OCI-LY7 (cell line): Measurements from ENCODE around the gene FRMPD4. TPM values are rescaled to one million over a fixed set of nuclear protein-coding genes. Genes with fewer than 3 reads are reported as not detected.

Source experiments
- Bru-seq: library from RNA; stranded (reverse); fragments of 400-500 nt; gene quantifications from one replicate; lab custom pipeline; 2021; lab: Mats Ljungman, UMichigan
- BruChase-seq, 2 experiments: library from RNA; stranded (reverse); fragments of 400-500 nt; gene quantifications; one replicate each; lab custom pipeline; 2021; lab: Mats Ljungman, UMichigan
- BruUV-seq: library from RNA; stranded (reverse); fragments of 400-500 nt; replicated peaks from 2 replicates; lab custom pipeline; 2021; lab: Mats Ljungman, UMichigan
- CTCF ChIA-PET: fragments of 300-600 bp; sonication (Branson Sonifier 250); formaldehyde crosslinking; loops from one replicate; lab custom pipeline; 2022; ENCODE audit warnings: antibody characterized with exemption; ENCODE audit not compliant: unreplicated experiment; lab: Charles Lee
- POLR2A ChIA-PET: fragments of 300-600 bp; sonication (Branson Sonifier 250); formaldehyde crosslinking; loops from one replicate; lab custom pipeline; 2022; ENCODE audit warnings: antibody characterized with exemption; lab: Charles Lee
- DNase-seq: peaks from one replicate; pipeline ENCODE4 v3.0.0-alpha.2; 2015; ENCODE audit warnings: low spot score
- H2AFZ ChIP-seq: fragments of 200-600 bp; sonication (generic), shearing (Covaris generic); 2 replicates; pipeline ENCODE4 v1.6.1; 2014; ENCODE audit warnings: mild to moderate bottlenecking, antibody characterized with exemption, low read length, moderate library complexity
- H3K27ac ChIP-seq: fragments of 200-600 bp; sonication (generic); 2 replicates; pipeline ENCODE4 v1.5.1; 2014; ENCODE audit warnings: mixed run types, low read depth, mild to moderate bottlenecking, moderate library complexity, low read length, inconsistent platforms; ENCODE audit not compliant: poor library complexity, severe bottlenecking
- H3K36me3 ChIP-seq: fragments of 200-600 bp; sonication (generic); 2 replicates; pipeline ENCODE4 v1.6.1; 2014; ENCODE audit warnings: mild to moderate bottlenecking, antibody characterized with exemption, low read length, moderate library complexity, mixed read lengths; ENCODE audit not compliant: insufficient read depth
- H3K4me1 ChIP-seq: fragments of 200-600 bp; sonication (generic); 2 replicates; pipeline ENCODE4 v1.5.1; 2014; ENCODE audit warnings: mild to moderate bottlenecking, low read length; ENCODE audit not compliant: insufficient read depth, poor library complexity, severe bottlenecking
- H3K4me2 ChIP-seq: fragments of 200-600 bp; sonication (generic); 2 replicates; pipeline ENCODE4 v1.6.1; 2014; ENCODE audit warnings: mild to moderate bottlenecking, low read length
- H3K4me3 ChIP-seq: fragments of 200-600 bp; sonication (generic); 2 replicates; pipeline ENCODE4 v1.5.1; 2014; ENCODE audit warnings: mild to moderate bottlenecking, low read depth, low read length; ENCODE audit not compliant: poor library complexity, severe bottlenecking
- H3K79me2 ChIP-seq: fragments of 200-600 bp; sonication (generic); 2 replicates; pipeline ENCODE4 v1.6.1; 2016; ENCODE audit warnings: low read depth, mild to moderate bottlenecking, low read length, moderate library complexity, mixed read lengths; ENCODE audit not compliant: insufficient read depth
- H3K9me2 ChIP-seq: fragments of 200-600 bp; sonication (generic); 2 replicates; pipeline ENCODE4 v1.6.1; 2016; ENCODE audit warnings: mild to moderate bottlenecking, low read length, mixed read lengths; ENCODE audit not compliant: insufficient read depth
- H3K9me3 ChIP-seq: fragments of 200-600 bp; sonication (generic); 2 replicates; pipeline ENCODE4 v1.6.1; 2014; ENCODE audit warnings: mild to moderate bottlenecking, mixed run types, low read length, mixed read lengths
- H4K20me1 ChIP-seq: fragments of 200-600 bp; sonication (generic); 2 replicates; pipeline ENCODE4 v1.6.1; 2014; ENCODE audit warnings: mild to moderate bottlenecking, antibody characterized with exemption, low read length, moderate library complexity, mixed read lengths; ENCODE audit not compliant: insufficient read depth
- CTCF ChIP-seq: fragments of 200-600 bp; sonication (generic); conservative IDR thresholded peaks from 2 replicates; pipeline ENCODE4 v1.5.1; 2014; ENCODE audit warnings: mild to moderate bottlenecking, antibody characterized with exemption, low read length, moderate library complexity, mixed read lengths
- EZH2phosphoT487 ChIP-seq: fragments of 200-600 bp; sonication (generic); IDR thresholded peaks from 2 replicates; pipeline ENCODE4 v1.6.1; 2018; ENCODE audit warnings: low read depth, borderline replicate concordance, mild to moderate bottlenecking, mixed run types, antibody characterized with exemption, low read length, moderate library complexity, mixed read lengths
- intact Hi-C: fragments of 100-400 bp; cut with micrococcal nuclease; formaldehyde crosslinking; loops from one replicate; pipeline ENCODE4 v1.10.0; 2022; ENCODE audit not compliant: unreplicated experiment
- long read RNA-seq: library from polyadenylated mRNA; stranded (forward); transcript quantifications from one replicate; pipeline ENCODE4 v2.0.0, GENCODE V29; 2022
- total RNA-seq, 2 experiments: library from RNA; depleted of rRNA in 1 of 2; stranded (reverse); fragments of >200 nt in 1 of 2; shearing (Covaris generic) in 1 of 2; gene quantifications; 2 replicates each; pipeline ENCODE4 v1.2.3, GENCODE V29; 2014 to 2022

FRMPD4 gene
- total RNA-seq (2014; rRNA removed; shearing (Covaris generic)): not detected in 2 replicates
- total RNA-seq (2022): not detected in 2 replicates
- percentile 3 among the genes with signal in this experiment for Bru-seq, nascent RNA
- BruChase-seq, experiment 1, labeled RNA remaining after a 6-hour chase: percentile 2 among the genes with signal in this experiment
- percentile 1 among the genes with signal in this experiment for BruChase-seq, experiment 2, labeled RNA remaining after a 2-hour chase
- long read RNA-seq: 0 reads

- Histone ChIP-seq H3K4me3 (no peak within 1 kb of the TSS), H3K9me2 (no peaks in the 10 kb centered on the region), H3K9me3 (no peaks in the 10 kb centered on the region), H3K79me2 (no peaks in the 10 kb centered on the region), H3K27ac (no peak within 1 kb of the TSS), H2AFZ (no peak within 1 kb of the TSS), H4K20me1 (no peaks in the 10 kb centered on the region), H3K36me3 (no peaks in the 10 kb centered on the region), H3K4me1 (no peaks in the 10 kb centered on the region), H3K4me2 (no peak within 1 kb of the TSS)
- ChIA-PET POLR2A (no interaction called here), CTCF (no interaction called here)
- DNase-seq: no peak
- intact Hi-C loops: no loop called here
- TF ChIP-seq CTCF: no peak
- no peak for TF ChIP-seq EZH2phosphoT487
- no TSS peak for BruUV-seq
Measured at GRCh38 chrX:12138361-12139313, at the start of gene FRMPD4. Gene FRMPD4 (plus strand): TSS chrX:12138473. CDS start chrX:12138972, 499 bp downstream.

- H3K27ac ChIP-seq: no peak overlapping the region
- no TSS peak for BruUV-seq
- no peaks in the 10 kb centered on the region for H3K4me1 ChIP-seq
- H3K79me2 ChIP-seq: no peaks in the 10 kb centered on the region
- no peak overlapping the region for H3K4me3 ChIP-seq
- no peaks in the 10 kb centered on the region for H3K9me2 ChIP-seq
- intact Hi-C loops: loop anchor here (10.0 kb wide), 1 partner anchor 475 kb away; no protein-coding TSS in a partner anchor
- no peaks in the 10 kb centered on the region for H3K9me3 ChIP-seq
- POLR2A ChIA-PET: interaction anchor here (0.9 kb wide), 1 partner anchor 9 kb away, joined by 3 read pairs; no protein-coding TSS in a partner anchor
- no peaks in the 10 kb centered on the region for H4K20me1 ChIP-seq
- no peak for DNase-seq
- H3K36me3 ChIP-seq: no peaks in the 10 kb centered on the region
- H3K4me2 ChIP-seq: no peak overlapping the region
- H2AFZ ChIP-seq: no peak overlapping the region
- CTCF ChIA-PET: no interaction called here
- TF ChIP-seq CTCF (no peak), EZH2phosphoT487 (no peak)
Measured at GRCh38 chrX:12089740-12090139, 48.5 kb upstream of the FRMPD4 start.
